Activated gamma-delta T cell treated with anti-CD3 and anti-CD28 coated beads, Interleukin-2, amount 50 U/mL, for 16 hours (primary cell): ENCODE measurements around the gene NADK.
"Not testable (repeated sequence)": the region's sequence is repeated elsewhere in the genome, so short reads cannot be mapped to it uniquely, and the experiment has no call there.

Experiments used
- DNase-seq: peaks from one replicate; pipeline ENCODE4 v3.0.0-alpha.2; 2020; ENCODE audit warnings: low read depth

NADK gene

DNA sequence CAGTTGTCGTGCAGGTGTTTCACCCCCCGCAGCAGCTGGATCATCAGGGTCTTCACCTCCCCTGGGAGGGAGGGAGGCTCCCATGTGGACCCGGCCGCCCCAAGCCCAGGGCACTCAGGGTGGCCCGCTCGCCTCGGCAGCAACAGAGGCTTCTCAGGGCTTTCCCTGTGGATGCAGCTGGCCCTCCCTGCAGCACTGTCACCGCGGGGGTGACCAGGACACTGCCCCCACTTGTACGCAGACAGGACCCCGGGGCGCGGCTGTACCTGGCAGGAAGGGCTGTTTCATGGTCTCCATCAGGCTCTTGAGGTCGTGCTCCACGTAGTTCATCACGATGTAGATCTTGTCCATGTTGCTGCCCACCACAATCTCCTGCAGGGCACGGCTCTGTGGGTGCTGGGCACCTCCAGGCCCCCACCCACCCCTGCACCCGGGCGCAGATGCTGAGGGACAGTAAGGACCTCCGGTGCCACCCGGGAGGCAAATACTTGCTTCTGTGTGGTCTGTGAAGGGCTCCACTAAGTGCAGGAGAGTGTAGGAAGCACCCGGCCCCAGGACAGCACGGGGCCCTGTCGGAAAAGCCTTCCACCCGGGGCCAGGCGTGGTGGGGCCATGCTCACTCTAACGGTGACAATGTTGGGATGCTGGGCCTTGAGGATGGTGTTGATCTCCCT, 73.8 kb downstream of the NADK start:
- DNase-seq: not testable (repeated sequence)

DNA sequence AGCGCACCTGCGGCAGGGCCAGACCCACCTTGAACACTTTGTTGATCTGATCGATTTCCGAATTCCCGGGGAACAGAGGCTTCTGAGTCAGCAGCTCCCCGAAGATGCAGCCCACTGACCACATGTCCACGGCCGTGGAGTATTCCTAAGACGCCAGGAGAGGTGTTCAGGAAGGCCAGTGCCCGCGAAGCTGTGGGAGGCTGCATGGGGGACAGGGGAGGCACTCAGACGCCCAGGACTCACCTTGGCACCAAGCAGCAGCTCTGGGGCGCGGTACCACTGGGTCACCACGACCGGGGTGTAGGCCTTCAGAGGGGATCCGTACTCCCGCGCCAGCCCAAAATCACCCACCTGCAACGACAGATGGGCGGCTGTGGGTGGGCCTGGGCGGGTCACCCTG, 74.5 kb downstream of the NADK start:
- DNase-seq: no peak

DNA sequence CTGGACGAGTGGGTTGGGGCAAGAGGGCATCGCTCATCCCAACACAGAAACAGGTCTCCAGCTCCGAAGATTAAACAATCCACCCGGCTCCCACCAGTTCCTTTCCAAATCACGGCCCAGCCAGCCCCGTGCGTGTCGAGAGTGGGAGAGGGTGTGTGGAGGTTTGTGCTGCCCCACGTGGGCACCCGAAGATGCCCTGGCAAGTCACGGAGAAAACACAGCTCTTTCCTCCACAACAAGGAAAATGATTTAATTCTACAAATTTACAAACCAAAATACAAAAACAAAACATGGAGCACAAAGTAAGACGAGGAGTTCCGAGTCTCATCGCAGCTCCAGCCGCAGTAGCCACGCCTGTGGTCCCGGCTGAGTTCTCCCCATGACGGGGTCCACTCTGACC, 75.8 kb downstream of the NADK start:
- DNase-seq: not testable (repeated sequence)
